ENCODE measurements around the gene RDX.

The RDX gene

DNA sequence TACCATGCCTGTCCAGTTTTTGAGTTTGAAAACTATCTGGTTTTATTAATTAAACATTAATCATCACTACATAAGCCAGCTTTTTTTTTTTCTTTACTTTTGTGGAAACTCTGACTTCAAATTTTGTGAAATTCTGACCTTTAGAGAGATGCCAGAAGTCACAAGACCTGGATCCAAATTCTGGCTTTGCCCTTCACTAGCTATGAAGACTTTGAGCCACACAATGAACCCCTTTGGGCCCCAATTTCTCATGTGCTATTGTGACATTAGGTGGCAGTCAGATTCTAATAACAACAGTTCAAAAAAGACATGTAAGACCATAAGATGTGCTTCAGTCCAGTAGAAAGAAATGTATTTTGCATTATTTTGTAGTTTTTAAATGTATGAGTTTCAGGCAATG lies 142.9 kb downstream of the RDX start:
- TF ChIP-seq, protein P1, sequence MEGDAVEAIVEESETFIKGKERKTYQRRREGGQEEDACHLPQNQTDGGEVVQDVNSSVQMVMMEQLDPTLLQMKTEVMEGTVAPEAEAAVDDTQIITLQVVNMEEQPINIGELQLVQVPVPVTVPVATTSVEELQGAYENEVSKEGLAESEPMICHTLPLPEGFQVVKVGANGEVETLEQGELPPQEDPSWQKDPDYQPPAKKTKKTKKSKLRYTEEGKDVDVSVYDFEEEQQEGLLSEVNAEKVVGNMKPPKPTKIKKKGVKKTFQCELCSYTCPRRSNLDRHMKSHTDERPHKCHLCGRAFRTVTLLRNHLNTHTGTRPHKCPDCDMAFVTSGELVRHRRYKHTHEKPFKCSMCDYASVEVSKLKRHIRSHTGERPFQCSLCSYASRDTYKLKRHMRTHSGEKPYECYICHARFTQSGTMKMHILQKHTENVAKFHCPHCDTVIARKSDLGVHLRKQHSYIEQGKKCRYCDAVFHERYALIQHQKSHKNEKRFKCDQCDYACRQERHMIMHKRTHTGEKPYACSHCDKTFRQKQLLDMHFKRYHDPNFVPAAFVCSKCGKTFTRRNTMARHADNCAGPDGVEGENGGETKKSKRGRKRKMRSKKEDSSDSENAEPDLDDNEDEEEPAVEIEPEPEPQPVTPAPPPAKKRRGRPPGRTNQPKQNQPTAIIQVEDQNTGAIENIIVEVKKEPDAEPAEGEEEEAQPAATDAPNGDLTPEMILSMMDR (IDR thresholded peaks at IDR 0.05): no peak

DNA sequence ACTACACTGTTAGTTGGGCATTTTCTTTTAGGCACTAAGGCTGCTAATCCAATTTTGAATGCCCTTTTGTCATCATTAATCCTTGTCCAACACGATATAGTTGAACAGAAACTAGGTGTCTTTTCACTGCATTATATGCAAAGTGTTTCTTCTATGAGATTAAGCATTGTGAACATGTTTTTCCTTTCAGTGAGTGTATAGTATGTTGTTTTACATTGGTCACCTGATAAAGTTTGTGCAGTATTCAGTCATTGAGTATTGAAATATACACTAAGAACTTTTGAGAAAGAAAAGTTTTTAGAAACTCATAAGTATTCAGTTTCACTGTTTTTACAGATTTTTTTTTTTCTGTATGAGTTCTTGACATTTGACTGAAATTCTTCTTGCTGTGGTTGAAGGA lies 144.2 kb downstream of the RDX start:
- TF ChIP-seq, protein P1 (IDR thresholded peaks at IDR 0.05): no peak

DNA sequence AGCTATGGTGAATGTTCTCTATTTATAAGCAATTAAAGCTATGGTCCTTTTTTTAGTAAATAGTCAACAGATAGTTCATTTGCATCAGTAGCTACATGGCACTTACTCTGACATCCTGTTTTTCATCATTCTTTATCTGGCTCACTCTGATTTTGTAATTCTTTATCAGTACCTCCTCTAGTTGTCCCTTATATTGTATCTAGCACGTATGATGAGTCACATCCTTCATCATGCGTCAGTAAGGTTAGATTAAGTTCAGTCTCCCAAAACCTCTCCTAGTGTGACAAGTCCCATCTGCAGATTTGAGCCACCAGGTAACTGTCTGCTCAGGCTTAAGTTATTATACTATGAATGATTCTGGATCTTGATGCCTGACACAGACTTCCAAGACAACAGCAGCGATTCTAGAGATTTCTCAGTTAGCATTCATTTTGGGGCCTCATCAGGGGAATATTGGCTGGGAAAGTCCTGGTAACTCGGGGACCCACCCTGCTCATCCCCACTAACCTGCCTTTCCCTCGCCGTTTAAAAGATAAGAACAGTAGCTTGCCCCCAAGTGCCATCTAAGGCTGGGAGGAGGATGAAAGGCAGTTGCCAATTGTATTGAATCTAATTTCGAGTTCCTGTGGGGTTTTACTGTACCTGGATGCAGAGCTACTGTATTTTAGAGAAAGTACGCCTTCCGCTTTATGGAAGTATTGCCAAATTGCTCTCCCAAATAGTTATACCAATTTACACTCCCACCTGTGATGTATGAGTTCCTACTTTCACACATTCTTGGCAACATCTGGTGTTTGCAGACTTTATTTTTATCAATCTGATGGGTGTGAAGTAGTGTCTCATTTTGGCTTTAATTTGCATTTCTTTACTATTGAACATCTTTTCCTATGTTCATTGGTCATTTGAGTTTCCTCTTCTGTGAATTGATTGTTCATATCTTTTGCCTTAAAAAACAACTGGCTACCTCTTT lies 147.4 kb downstream of the RDX start:
- TF ChIP-seq, protein P1 (IDR thresholded peaks at IDR 0.05): no peak

DNA sequence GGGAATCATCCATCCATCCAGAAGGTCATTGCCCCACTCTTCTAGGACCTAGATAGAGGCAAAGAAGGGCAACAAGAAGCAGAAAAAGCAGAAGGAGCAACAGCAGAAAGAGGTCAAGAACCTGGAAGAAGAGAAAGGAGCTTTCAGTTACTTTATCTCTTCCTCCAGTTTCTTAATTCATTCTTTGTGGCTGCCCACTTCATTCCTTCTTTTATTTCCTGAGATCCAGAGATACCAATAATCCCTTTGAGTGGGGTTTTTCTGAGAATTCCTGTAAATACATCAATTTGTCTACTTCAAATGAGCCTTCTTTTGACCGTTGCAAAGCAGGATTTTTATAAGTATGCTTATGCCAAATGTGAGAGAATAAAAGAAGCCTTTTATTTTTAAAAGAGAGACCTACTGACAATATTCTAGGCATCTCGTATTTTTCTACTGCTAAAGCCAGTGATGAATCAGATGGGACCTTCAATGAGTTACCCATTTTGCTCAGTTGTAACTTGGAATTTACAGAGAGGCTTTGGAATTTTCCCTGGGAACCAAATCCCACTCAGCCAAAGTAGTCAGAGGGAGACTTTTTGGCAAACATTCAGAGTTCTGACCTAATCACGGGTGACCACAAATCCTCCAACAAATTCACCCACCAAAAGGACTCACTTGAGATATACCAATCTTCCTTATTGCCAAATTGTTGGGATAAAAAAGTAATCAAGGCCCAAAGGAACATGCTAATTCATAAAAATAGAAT lies 148.3 kb downstream of the RDX start:
- TF ChIP-seq, protein P1 (IDR thresholded peaks at IDR 0.05): no peak

DNA sequence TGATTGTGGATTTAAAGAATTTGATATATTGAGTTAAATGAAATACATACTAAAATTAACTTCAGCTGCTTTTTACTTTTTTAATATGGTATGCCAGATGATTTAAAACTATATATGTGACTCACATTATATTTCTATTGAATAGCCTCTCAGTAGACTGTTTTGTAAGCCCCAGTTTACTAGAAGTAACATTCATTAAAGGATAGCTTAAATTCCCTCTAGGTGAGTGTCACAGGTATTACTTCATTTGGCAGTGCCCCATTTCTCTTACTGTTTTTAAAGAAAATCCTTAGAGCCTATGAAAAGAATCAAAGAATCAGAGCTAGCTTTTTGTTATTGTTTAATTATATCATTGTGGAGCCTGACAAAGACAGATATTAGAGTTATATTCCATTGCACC lies 154.6 kb downstream of the RDX start:
- TF ChIP-seq, protein P1 (IDR thresholded peaks at IDR 0.05): no peak

DNA sequence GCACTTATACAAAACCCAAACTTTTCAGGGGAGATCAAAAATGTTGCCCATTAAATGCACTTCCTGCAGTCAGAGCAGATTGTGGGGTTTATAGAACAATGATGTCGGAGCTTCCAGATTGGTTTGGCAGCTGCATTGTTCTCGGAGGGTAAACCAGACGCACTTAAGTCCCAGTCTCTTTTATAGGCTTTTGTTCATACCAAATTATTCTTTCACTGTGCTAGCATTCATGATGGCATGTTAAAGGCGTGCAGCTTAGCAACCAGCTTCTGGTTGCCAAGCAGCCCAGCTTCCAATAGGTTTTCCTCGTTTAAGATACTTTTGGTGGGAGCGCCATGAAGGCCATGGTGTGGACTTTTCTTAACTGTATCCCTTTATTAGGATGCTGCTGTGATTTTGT lies 162.3 kb downstream of the RDX start:
- TF ChIP-seq, protein P1 (IDR thresholded peaks at IDR 0.05): no peak

DNA sequence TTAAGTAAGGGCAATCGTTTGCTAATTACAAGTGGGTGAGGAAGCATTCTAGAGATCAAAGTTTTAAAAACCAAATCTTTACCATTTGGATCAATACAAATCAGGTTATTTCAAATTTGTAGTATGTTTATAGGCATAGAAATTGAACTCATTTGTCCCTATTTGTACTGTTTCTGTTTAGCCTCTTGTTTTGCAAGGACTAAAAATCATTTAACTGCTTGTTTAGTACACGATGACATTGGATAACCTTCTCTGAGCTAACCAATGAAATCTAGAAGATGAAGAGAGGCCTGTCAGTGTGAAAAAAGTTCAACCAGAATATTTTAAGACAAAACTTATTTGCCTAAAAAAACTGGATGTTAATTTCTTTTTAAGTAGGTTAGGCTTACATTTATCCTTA lies 163.3 kb downstream of the RDX start:
- TF ChIP-seq, protein P1 (IDR thresholded peaks at IDR 0.05): no peak

Data from LNCAP (cell line).